ENCODE measurements around the gene SEMA4D.

The SEMA4D gene

GRCh38 chr9:89377411-89377810 lies 120.5 kb downstream of the SEMA4D start:
- TF ChIP-seq CREB1 (IDR thresholded peaks at IDR 0.05; ENCODE audit: low read depth) (no peak), EGR1 (IDR thresholded peaks at IDR 0.05) (no peak), RAD21 (IDR thresholded peaks at IDR 0.05; ENCODE audit: low read depth) (no peak), TEAD4 (IDR thresholded peaks at IDR 0.05) (no peak), FOXM1 (IDR thresholded peaks at IDR 0.05; ENCODE audit: borderline replicate concordance, low read depth) (no peak), TAF1 (IDR thresholded peaks at IDR 0.05; ENCODE audit: low read depth) (no peak), MAX (IDR thresholded peaks at IDR 0.05) (no peak), CEBPB (IDR thresholded peaks at IDR 0.05) (no peak), USF1 (IDR thresholded peaks at IDR 0.05) (no peak), ZBTB7A (IDR thresholded peaks at IDR 0.05; ENCODE audit: low read depth) (no peak), TCF12 (IDR thresholded peaks at IDR 0.05; ENCODE audit: low read depth) (no peak), YY1 (IDR thresholded peaks at IDR 0.05; ENCODE audit: low read depth) (no peak), EP300 (IDR thresholded peaks at IDR 0.05; ENCODE audit: borderline replicate concordance) (no peak), REST (IDR thresholded peaks at IDR 0.05; ENCODE audit: low read depth) (no peak), NFIC (IDR thresholded peaks at IDR 0.05) (no peak)

GRCh38 chr9:89376741-89377351 lies 121.1 kb downstream of the SEMA4D start:
- TF ChIP-seq EP300 (IDR thresholded peaks at IDR 0.05; ENCODE audit: borderline replicate concordance) (no peak), RAD21 (IDR thresholded peaks at IDR 0.05; ENCODE audit: low read depth) (no peak), REST (IDR thresholded peaks at IDR 0.05; ENCODE audit: low read depth) (no peak), FOXM1 (IDR thresholded peaks at IDR 0.05; ENCODE audit: borderline replicate concordance, low read depth) (no peak), TAF1 (IDR thresholded peaks at IDR 0.05; ENCODE audit: low read depth) (no peak), TCF12 (IDR thresholded peaks at IDR 0.05; ENCODE audit: low read depth) (no peak), ZBTB7A (IDR thresholded peaks at IDR 0.05; ENCODE audit: low read depth) (no peak), NFIC (IDR thresholded peaks at IDR 0.05) (no peak), USF1 (IDR thresholded peaks at IDR 0.05) (no peak), CEBPB (IDR thresholded peaks at IDR 0.05) (no peak), YY1 (IDR thresholded peaks at IDR 0.05; ENCODE audit: low read depth) (no peak), EGR1 (IDR thresholded peaks at IDR 0.05) (no peak), MAX (IDR thresholded peaks at IDR 0.05) (no peak), CREB1 (IDR thresholded peaks at IDR 0.05; ENCODE audit: low read depth) (no peak)

GRCh38 chr9:89376286-89376685 lies 121.6 kb downstream of the SEMA4D start:
- TF ChIP-seq REST (IDR thresholded peaks at IDR 0.05; ENCODE audit: low read depth): no peak
- TF ChIP-seq CEBPB (IDR thresholded peaks at IDR 0.05): no peak
- TF ChIP-seq YY1 (IDR thresholded peaks at IDR 0.05; ENCODE audit: low read depth): no peak
- no peak for TF ChIP-seq RAD21 (IDR thresholded peaks at IDR 0.05; ENCODE audit: low read depth)
- TF ChIP-seq ZBTB7A (IDR thresholded peaks at IDR 0.05; ENCODE audit: low read depth): no peak
- TF ChIP-seq CREB1 (IDR thresholded peaks at IDR 0.05; ENCODE audit: low read depth): no peak
- TF ChIP-seq EGR1 (IDR thresholded peaks at IDR 0.05): no peak
- TF ChIP-seq TCF12 (IDR thresholded peaks at IDR 0.05; ENCODE audit: low read depth): no peak
- TF ChIP-seq NFIC (IDR thresholded peaks at IDR 0.05): no peak
- TF ChIP-seq USF1 (IDR thresholded peaks at IDR 0.05): no peak
- no peak for TF ChIP-seq FOXM1 (IDR thresholded peaks at IDR 0.05; ENCODE audit: borderline replicate concordance, low read depth)
- TF ChIP-seq EP300 (IDR thresholded peaks at IDR 0.05; ENCODE audit: borderline replicate concordance): no peak
- TF ChIP-seq TAF1 (IDR thresholded peaks at IDR 0.05; ENCODE audit: low read depth): no peak
- no peak for TF ChIP-seq MAX (IDR thresholded peaks at IDR 0.05)

All from Ishikawa (cell line).